HFFc6 (cell line): ENCODE results near the gene FAM229A. TPM values are rescaled to one million over a fixed set of nuclear protein-coding genes. Genes with fewer than 3 reads are reported as not detected.

Experiments
- DNase-seq: peaks from one replicate; pipeline ENCODE4 v3.0.0-alpha.2; 2018
- H3K27ac Mint-ChIP-seq: 2 replicates; pipeline ENCODE4 v1.8.0; 2020; ENCODE audit warnings: mild to moderate bottlenecking, mixed read lengths
- H3K27me3 Mint-ChIP-seq: 2 replicates; pipeline ENCODE4 v1.8.0; 2021; ENCODE audit warnings: mild to moderate bottlenecking, moderate library complexity, mixed read lengths; ENCODE audit not compliant: insufficient read depth
- H3K36me3 Mint-ChIP-seq: 2 replicates; pipeline ENCODE4 v1.8.0; 2021; ENCODE audit warnings: low read depth, mixed read lengths
- H3K4me1 Mint-ChIP-seq: 2 replicates; pipeline ENCODE4 v1.8.0; 2020; ENCODE audit warnings: low read depth, mixed read lengths
- H3K4me3 Mint-ChIP-seq: 2 replicates; pipeline ENCODE4 v1.8.0; 2020; ENCODE audit warnings: mild to moderate bottlenecking, moderate library complexity, mixed read lengths
- H3K9me3 Mint-ChIP-seq: 2 replicates; pipeline ENCODE4 v1.8.0; 2020; ENCODE audit warnings: mild to moderate bottlenecking, mixed read lengths
- CTCF ChIP-seq: fragments of 200-600 bp; sonication (generic); IDR thresholded peaks from 2 replicates; pipeline ENCODE4 v1.5.0; 2021; ENCODE audit warnings: antibody characterized with exemption, mild to moderate bottlenecking
- total RNA-seq, 6 experiments: library from RNA; stranded (reverse); fragmentation: NEBNext Ultra II Directional; extraction: Animal tissue kit (Norgen Biotek cat#: 25700); gene quantifications; 2 replicates in 1 of 6; 3 replicates in 5 of 6; pipeline ENCODE4 v1.2.3, GENCODE V29; 2021

FAM229A gene
- total RNA-seq, 6 experiments from 2014 or later, result 1.1 to 3.0 (median 1.7) TPM

DNA sequence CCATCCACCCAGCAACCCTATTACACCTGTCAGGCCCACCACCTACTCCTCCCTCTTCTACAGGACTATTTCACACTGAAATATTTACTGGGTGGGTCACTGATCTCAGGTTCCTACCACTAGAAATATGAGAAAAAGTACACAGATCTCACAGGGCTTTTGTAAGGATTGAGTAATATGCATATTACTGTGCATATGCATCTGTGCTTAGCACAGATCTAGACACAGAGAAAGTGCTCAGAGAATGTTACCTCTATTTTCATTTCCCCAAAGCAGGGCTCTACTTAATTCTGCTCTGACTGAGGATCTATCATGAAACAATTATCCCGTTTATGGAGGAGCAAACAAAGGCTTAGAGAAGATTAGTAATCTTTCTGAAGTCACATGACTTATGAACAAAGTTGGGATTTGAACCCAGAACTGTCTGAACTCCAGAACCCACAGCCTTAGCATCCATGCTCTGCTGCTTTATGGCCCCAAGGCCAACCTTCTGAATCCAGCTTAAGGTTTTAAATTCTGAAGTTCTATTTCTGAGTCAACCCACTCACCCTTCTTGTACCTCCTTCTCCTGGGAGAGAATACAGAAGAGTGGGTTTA is 11.8 kb upstream of the FAM229A start:
- Mint-ChIP-seq H3K27ac (no peak overlapping the region), H3K36me3 (peaks cover 2% of the 10 kb centered on the region), H3K4me3 (no peak overlapping the region), H3K4me1 (peaks cover 5% of the 10 kb centered on the region; the same call in 1 of the 2 replicates), H3K9me3 (no peaks in the 10 kb centered on the region), H3K27me3 (peaks cover 2% of the 10 kb centered on the region; the same call in 1 of the 2 replicates)
- no peak for DNase-seq
- TF ChIP-seq CTCF, result no peak

- Mint-ChIP-seq H3K4me3 (no peak overlapping the region), H3K27ac (no peak overlapping the region), H3K36me3 (no peaks in the 10 kb centered on the region), H3K4me1 (peaks cover 5% of the 10 kb centered on the region; the same call in 1 of the 2 replicates), H3K27me3 (peaks cover 2% of the 10 kb centered on the region; the same call in 1 of the 2 replicates), H3K9me3 (no peaks in the 10 kb centered on the region)
- TF ChIP-seq CTCF, result no peak
- no peak for DNase-seq
These were observed 10.0 kb upstream of the FAM229A start for GRCh38 chr1:32372149-32372756.

GRCh38 chr1:32367912-32368635 is 5.8 kb upstream of the FAM229A start:
- H3K36me3 Mint-ChIP-seq, result peaks cover 8% of the 10 kb centered on the region
- no peak for TF ChIP-seq CTCF
- H3K9me3 Mint-ChIP-seq, result no peaks in the 10 kb centered on the region
- no peak for DNase-seq
- no peaks in the 10 kb centered on the region for H3K27me3 Mint-ChIP-seq
- H3K4me1 Mint-ChIP-seq, result peaks cover 5% of the 10 kb centered on the region; the same call in 1 of the 2 replicates
- no peak overlapping the region for H3K27ac Mint-ChIP-seq
- no peak overlapping the region for H3K4me3 Mint-ChIP-seq

DNA sequence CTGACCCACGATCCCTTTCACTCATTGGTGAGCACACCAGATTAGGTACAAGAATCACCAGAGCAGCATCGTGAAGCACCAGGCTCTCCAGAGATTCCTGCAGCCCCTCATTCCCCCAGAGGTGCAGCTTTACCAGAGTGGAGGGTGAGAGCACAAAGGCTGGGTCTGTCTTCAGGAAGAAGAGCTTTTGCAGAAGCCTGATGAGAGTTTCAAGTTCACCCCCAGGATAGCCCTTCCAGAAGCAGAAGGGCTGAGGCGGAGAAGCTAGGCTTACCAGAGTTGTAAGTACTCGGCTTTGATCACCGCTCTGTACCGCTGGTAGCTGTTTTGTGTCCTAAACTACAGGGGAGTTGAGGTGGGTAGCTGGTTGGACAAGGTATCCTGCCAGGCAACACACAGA is 3.2 kb upstream of the FAM229A start:
- Mint-ChIP-seq H3K36me3 (peaks cover 16% of the 10 kb centered on the region), H3K4me3 (no peak overlapping the region), H3K4me1 (peaks cover 5% of the 10 kb centered on the region; the same call in 1 of the 2 replicates), H3K27me3 (peaks cover 6% of the 10 kb centered on the region), H3K27ac (no peak overlapping the region), H3K9me3 (peaks cover 4% of the 10 kb centered on the region; the same call in 1 of the 2 replicates)
- TF ChIP-seq CTCF, result no peak
- no peak for DNase-seq

DNA sequence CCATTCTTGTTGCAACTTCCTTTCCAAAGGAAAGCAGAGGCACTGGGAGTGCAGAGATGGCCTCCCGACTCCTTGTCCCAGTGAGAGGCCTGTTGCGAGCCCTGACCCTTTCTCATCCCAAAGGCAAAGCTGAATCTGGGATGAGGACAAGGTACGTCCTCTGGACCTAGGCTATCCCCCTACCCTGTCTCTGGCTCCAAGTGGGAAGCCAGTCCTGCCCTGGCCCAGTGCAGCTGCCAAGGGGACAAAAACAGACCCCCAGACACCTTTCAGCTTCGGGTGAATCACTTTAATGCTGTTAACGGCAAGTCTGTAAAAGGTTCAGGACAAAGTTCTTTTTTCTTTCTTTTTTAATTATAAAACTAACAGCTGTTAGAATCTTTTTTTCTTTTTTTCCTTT is 2.6 kb upstream of the FAM229A start:
- H3K36me3 Mint-ChIP-seq, result peaks cover 17% of the 10 kb centered on the region
- H3K27ac Mint-ChIP-seq, result no peak overlapping the region
- no peak for DNase-seq
- H3K27me3 Mint-ChIP-seq, result peaks cover 6% of the 10 kb centered on the region
- peaks cover 4% of the 10 kb centered on the region; the same call in 1 of the 2 replicates for H3K9me3 Mint-ChIP-seq
- no peak for TF ChIP-seq CTCF
- H3K4me1 Mint-ChIP-seq, result peaks cover 5% of the 10 kb centered on the region; the same call in 1 of the 2 replicates
- H3K4me3 Mint-ChIP-seq, result no peak overlapping the region
